ENCODE results near the gene EFEMP1.
A peak's percentile ranks its signal among the peaks of the same experiment; 100 is the strongest.

The EFEMP1 gene

GRCh38 chr2:55871637-55872036 lies 51.9 kb downstream of the EFEMP1 start:
- no peak for TF ChIP-seq CTCF (IDR thresholded peaks at IDR 0.05; ENCODE audit: low read depth, low read length)

GRCh38 chr2:55869637-55870325 lies 53.8 kb downstream of the EFEMP1 start:
- TF ChIP-seq CTCF (IDR thresholded peaks at IDR 0.05; ENCODE audit: low read depth, low read length): no peak

More at GRCh38 chr2:55871637-55872036, 51.9 kb downstream of the EFEMP1 start:
- no peak for DNase-seq (ENCODE audit: extremely low read depth, low read depth)

GRCh38 chr2:55865096-55865835 lies 58.3 kb downstream of the EFEMP1 start:
- DNase-seq (ENCODE audit: extremely low read depth, low read depth): no peak
- TF ChIP-seq CTCF (IDR thresholded peaks at IDR 0.05; ENCODE audit: low read depth, low read length): no peak

More at GRCh38 chr2:55869637-55870325, 53.8 kb downstream of the EFEMP1 start:
- no peak for DNase-seq (ENCODE audit: extremely low read depth, low read depth)

DNA sequence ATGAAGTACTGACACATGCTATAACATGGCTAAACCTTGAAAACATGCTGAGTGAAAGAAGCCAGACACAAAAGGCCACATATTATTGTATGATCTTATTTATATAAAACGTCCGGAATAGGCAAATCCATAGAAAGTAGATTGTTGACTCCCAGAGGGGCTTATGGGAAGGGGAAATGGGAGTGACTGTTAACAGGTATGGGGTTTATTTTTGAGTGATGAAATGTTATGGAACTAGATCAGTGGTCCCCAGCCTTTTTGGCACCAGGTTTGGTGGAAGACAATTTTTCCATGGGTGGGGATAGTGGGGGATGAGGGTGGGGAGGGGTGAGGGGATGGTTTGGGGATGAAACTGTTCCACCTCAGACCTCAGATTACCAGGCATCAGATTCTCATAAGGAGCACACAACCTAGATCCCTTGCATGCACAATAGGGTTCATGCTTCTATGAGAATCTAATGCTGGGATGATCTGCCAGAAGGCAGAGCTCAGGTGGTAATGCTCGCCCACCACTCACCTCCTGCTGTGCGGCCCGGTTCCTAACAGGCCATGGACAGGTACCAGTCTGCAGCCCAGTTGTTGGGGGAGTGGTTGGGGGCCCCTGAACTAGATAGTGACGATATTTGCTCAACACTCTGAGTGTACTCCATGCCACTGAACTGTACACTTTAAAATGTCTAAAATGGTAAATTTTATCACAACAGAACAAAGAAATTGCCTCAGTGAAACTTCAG lies 59.1 kb downstream of the EFEMP1 start:
- no peak for TF ChIP-seq CTCF (IDR thresholded peaks at IDR 0.05; ENCODE audit: low read depth, low read length)
- no peak for DNase-seq (ENCODE audit: extremely low read depth, low read depth)

GRCh38 chr2:55862673-55863390 lies 60.8 kb downstream of the EFEMP1 start:
- TF ChIP-seq CTCF (IDR thresholded peaks at IDR 0.05; ENCODE audit: low read depth, low read length): no peak
- peak; percentile 98 for DNase-seq (ENCODE audit: extremely low read depth, low read depth)

DNA sequence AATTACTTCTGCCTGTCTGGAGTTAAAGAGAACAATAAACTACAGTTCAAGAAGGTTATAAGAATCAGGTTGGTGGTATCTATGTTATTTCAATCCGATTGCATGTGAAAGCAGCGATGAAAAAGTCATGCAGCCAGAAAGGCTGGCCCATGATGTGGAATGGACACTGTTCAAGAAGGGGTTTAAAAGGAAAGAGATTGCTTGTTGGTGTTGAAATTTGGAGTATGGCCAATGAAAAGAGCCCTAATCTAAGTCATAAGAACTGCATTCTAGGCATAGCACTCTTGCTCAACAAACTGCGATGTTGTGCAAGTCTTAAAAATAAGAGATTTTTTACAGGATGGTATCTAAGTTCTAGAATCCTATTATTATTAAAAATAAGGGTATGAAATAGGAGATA lies 61.3 kb downstream of the EFEMP1 start:
- peak; percentile 98 for DNase-seq (ENCODE audit: extremely low read depth, low read depth)

More for the DNA sequence above, 61.3 kb downstream of the EFEMP1 start:
- TF ChIP-seq CTCF (IDR thresholded peaks at IDR 0.05; ENCODE audit: low read depth, low read length): no peak
